ENCODE results near the gene LSM5.

DNA sequence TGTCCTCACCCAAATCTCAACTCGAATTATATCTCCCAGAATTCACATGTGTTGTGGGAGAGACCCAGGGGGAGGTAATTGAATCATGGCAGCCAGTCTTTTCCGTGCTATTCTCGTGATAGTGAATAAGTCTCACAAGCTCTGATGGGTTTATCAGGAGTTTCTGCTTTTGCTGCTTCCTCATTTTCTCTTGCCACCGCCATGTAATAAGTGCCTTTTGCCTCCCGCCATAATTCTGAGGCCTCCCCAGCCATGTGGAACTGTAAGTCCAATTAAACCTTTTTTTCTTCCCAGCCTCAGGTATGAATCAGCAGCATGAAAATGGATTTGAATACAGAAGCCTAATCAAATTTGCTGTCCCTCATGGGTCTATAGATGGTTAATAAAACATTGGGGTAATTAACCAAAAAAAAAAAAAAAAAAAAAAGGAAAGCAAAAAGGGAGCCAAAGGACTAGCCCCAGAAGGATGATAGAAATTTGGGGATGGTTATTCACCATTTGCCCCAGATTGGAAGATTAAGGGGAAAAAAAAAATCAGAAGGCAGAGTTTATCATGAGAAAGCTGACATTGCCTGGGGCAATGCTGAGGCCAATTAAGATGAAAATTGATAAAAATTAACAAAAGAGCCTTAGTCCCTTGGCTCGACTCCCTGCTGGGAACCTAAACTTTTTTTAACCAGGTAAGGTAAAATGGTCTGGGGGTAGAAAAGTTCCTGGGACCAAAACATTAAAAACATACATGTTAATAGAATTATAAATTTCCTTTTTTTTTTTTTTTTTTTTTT, 32.8 kb upstream of the LSM5 start:
- TF ChIP-seq, protein P1, sequence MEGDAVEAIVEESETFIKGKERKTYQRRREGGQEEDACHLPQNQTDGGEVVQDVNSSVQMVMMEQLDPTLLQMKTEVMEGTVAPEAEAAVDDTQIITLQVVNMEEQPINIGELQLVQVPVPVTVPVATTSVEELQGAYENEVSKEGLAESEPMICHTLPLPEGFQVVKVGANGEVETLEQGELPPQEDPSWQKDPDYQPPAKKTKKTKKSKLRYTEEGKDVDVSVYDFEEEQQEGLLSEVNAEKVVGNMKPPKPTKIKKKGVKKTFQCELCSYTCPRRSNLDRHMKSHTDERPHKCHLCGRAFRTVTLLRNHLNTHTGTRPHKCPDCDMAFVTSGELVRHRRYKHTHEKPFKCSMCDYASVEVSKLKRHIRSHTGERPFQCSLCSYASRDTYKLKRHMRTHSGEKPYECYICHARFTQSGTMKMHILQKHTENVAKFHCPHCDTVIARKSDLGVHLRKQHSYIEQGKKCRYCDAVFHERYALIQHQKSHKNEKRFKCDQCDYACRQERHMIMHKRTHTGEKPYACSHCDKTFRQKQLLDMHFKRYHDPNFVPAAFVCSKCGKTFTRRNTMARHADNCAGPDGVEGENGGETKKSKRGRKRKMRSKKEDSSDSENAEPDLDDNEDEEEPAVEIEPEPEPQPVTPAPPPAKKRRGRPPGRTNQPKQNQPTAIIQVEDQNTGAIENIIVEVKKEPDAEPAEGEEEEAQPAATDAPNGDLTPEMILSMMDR (IDR thresholded peaks at IDR 0.05) = no peak
- TF ChIP-seq POLR2AphosphoS5 (IDR thresholded peaks at IDR 0.05) (no peak), POLR2A (IDR thresholded peaks at IDR 0.05; ENCODE audit: low read depth) (no peak)
